GM12872 (cell line): ENCODE results near the gene GPATCH8.

Experiments used
- TF ChIP-seq, protein P1 (sequence below): IDR thresholded peaks from 3 replicates; pipeline ENCODE4 v1.5.1; 2011; ENCODE audit warnings: low read depth, mild to moderate bottlenecking, low read length, moderate library complexity; ENCODE audit not compliant: insufficient read depth

Gene GPATCH8

DNA sequence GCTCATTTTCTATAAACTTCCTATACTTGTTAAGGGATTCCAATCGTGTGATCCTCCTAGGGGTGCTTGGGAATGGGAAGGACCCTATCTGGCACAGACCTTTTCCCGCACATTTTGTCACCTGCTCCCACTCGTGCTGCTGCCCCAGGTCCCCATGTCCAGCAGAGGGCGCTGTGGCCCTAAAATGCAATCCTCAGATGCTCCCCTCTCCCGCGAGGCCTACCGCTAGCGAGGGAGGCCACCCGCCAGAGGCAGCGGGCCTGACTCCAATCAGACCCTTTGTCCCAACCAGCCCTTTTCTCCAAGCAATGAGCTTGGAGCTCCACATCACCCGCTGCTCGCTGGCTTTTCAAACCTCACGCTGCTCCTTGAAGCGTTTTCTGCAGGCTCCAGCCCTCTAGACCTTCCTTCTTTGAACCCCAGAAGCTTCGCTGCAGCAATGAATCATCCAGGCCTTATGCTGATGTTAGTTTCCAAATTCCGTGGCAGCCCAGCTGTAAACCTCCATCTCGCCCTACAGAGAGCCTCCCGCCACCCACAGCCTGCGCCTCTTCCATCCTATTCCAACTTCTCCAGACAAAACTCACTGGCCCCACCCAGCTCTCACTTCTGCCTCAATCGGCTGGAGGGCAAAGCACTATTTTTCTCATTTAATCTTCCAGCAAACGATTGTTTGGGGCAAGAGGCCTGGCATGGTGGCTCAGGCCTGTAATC is 30.5 kb upstream of the GPATCH8 start:
- TF ChIP-seq, protein P1, sequence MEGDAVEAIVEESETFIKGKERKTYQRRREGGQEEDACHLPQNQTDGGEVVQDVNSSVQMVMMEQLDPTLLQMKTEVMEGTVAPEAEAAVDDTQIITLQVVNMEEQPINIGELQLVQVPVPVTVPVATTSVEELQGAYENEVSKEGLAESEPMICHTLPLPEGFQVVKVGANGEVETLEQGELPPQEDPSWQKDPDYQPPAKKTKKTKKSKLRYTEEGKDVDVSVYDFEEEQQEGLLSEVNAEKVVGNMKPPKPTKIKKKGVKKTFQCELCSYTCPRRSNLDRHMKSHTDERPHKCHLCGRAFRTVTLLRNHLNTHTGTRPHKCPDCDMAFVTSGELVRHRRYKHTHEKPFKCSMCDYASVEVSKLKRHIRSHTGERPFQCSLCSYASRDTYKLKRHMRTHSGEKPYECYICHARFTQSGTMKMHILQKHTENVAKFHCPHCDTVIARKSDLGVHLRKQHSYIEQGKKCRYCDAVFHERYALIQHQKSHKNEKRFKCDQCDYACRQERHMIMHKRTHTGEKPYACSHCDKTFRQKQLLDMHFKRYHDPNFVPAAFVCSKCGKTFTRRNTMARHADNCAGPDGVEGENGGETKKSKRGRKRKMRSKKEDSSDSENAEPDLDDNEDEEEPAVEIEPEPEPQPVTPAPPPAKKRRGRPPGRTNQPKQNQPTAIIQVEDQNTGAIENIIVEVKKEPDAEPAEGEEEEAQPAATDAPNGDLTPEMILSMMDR, result peak; percentile 97

DNA sequence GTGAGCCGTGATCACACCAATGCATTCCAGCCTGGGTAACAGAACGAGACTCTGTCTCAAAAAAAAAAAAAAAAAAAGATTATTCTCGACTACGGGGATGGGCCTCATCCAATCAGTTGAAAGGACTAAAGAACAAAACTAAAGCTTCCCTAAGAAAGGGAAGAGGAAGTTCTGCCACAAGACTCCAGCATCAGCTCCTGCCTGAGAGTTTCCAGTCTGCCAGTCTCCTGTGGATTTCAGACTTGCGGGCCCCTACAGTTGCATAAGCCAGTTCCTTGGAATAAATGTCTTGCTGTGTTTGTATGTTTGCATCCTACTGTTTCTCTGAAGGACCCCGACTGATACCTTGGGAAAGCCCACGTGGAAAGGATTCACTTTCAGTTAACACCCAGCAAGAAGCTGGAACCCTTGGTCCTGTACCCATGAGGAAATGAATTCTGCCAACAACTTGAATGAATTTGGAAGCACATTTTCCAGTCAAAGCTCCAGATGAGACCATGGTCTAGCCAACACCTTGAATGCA is 27.8 kb upstream of the GPATCH8 start:
- TF ChIP-seq, protein P1, result no peak

DNA sequence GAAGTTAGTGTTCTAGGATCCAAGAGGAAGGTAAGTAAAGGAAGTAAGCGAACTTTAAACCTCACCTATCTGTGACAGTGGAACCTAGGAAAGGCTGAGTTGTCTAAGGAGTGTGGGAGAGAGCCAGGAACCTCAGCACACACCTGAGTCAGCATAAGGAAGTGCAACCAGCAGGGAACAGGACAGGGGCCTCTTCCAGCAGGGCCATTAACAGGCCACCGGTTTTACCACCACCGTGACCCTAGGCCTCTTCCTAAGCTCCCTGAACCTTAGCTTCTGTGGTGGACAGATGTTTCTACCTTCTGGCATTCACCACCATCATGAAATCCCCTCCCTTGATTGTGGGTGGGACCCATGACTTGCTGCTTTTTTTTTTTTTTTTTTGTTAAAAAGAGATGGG is 26.7 kb upstream of the GPATCH8 start:
- TF ChIP-seq, protein P1, result no peak

DNA sequence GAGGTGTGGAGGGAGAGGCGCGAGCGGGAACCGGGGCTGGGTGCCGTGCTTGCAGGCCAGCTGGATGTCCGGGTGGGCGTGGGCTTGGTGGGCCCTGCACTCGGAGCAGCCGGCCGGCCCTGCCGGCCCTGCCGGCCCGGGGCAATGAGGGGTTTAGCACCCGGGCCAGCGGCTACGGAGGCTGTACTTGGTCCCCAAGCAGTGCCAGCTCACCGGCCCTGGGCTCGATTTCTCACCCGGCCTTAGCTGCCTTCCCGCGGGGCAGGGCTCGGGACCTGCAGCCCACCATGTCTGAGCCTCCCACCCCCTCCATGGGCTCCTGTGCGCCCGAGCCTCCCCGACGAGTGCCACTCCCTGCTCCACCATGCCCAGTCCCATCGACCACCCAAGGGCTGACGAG is 24.7 kb upstream of the GPATCH8 start:
- TF ChIP-seq, protein P1, result no peak

DNA sequence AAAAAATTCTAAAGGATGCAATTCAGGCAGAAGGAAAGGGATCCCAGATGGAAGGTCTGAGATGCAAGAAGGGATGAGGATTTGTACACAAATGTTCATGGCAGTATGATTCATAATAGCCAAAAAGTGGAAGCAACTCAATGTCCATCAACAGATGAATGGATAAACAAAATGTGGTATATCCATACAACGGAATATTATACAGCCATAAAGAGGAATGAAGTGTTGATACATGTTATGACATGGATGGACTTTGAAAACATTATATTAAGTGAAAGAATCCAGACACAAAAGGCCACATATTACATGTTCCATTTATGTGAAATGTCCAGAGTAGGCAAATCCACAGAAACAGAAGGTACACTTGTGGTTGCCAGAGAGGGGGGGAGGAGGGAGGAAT is 23.9 kb upstream of the GPATCH8 start:
- TF ChIP-seq, protein P1, result no peak

DNA sequence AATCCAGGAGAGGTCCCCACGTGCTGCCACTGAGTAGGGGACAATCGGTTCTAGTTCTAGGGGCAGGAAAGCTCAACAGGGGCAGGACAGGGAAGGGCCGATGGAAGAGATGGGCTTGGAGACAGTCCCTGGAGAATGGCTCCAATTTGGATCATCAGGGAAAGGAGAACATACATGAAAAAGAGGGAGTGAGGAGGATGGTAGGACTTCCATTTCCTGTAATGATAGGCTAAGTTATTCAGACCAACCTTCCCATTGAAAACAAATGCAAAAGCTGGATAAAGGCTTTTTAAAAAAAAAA is 20.4 kb upstream of the GPATCH8 start:
- TF ChIP-seq, protein P1, result no peak

DNA sequence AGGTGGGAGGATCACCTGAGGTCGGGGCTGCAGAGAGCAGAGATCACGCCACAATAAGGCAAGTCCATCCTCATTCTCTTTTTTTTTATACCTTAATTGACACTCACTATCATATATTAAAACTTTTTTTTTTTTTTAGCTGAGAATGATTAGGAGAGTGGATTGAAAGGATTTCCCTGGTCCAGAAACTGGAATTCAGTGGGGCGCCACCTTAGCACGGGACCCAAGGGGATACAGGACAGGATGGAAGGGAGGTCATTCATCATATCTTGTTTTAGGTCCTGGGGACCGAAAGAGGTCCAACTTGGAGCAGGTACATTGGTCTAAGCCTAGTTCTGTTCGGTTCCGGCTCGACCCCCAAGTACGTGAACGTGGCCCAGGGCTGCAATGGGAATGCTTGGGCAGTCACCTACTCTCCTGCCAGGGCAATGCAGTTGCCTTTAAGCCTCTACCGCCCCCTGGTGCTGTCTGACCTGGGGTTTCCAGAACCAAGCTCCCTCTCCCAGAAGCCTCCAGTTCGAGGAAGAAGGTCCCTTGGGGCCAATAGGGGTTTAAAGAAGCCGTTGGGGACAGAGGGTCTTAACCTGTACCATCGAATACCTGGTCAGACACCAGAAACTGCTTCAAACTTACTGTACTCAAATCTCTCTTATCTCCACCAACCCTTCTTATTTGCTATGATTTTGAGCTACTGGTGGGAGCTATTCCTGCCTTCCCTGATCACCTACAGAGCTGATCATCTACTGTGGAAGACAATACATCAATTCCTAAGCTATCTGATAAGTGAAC is 19.9 kb upstream of the GPATCH8 start:
- TF ChIP-seq, protein P1, result peak; percentile 80
